T-helper 2 cell treated with Interferon-gamma antibody and Interleukin-4, amounts not matched to agents 100 ng/mL and 5 ng/mL, for 36 hours (primary cell): Measurements from ENCODE around the gene TTC21A. TPM values are rescaled to one million over a fixed set of nuclear protein-coding genes. Genes with fewer than 3 reads are reported as not detected.

Experiments used
- intact Hi-C: fragments of 100-400 bp; cut with micrococcal nuclease; formaldehyde crosslinking; loops from one replicate; pipeline ENCODE4 v1.15.1; 2023
- total RNA-seq: library from RNA; stranded (reverse); gene quantifications from 2 replicates; pipeline ENCODE4 v1.2.3, GENCODE V29; 2022

The TTC21A gene
- total RNA-seq, 1 donor from 2014 or later = 1.7 TPM

DNA sequence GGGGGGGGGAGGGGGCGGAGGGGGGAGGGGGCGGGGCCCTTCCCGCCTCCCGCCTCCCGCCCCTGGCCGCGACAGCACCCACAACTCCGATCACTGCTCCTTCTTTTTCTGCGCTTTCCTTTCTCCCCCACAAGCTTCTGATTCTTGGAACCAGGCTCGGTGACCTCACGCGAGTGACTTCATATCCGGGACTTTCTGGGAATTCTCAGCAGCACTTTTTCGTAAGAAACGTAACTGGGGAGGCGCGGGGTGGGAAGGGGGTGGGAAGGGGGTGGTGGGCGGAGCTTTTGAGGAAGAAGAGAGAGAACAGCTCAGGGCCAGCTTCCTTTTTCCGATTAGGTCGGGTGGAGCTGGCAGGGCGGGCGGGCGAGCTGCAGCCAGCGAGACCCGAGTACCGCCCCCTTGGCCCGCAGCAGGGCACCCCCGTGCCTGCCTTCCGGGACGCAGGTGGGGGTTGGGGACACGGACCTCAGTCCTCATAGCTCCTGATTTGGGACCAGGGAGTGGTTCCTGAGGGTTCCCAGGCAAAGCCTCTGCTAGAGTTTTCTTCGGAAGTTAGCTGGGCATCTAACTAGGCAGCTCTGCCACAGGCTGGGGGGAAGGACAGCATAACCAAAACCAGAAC, 70.3 kb downstream of the TTC21A start:
- intact Hi-C loops = no loop called here

DNA sequence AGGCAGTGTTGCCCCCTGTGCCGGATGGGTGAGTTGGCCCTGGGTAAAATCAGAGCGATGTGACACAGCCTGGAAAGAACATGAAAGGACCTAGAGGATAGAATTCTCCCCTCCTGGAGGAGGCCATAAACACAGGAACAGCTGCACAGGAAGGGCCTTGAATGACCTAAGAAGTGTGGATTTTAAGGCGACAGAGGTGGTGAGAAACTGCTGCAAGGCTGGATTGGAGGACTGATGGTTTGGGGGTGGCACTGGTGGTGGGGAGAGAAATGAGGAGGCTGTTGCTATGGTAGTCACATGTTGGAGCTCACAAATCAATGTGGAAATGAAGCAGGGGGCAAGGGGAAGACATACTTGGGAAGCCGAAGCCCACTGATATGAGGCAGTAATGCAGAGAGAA, 71.1 kb downstream of the TTC21A start:
- intact Hi-C loops = no loop called here

DNA sequence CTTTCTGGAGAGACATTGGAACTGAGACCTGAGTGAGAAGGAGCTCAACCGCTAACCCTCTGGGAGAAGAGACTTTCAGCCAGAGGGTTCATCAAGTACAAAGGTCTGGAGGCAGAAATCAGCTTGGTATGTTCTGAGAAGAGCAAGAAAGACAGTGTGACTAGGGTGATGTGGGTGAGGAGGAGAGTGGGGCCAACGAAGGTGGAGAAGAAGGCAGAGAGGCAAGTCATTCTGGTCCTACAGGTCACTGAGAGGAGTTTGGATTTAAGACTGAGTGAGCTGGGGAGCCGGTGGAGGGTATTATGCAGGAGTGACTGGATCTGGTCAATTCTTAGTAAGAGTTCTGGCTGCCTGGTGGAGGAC, 72.7 kb downstream of the TTC21A start:
- intact Hi-C loops = loop anchor here (1.0 to 5.0 kb wide), 4 partner anchors 73 to 226 kb away; partner anchors contain the start of genes GORASP1, RPSA, SCN11A and TTC21A

DNA sequence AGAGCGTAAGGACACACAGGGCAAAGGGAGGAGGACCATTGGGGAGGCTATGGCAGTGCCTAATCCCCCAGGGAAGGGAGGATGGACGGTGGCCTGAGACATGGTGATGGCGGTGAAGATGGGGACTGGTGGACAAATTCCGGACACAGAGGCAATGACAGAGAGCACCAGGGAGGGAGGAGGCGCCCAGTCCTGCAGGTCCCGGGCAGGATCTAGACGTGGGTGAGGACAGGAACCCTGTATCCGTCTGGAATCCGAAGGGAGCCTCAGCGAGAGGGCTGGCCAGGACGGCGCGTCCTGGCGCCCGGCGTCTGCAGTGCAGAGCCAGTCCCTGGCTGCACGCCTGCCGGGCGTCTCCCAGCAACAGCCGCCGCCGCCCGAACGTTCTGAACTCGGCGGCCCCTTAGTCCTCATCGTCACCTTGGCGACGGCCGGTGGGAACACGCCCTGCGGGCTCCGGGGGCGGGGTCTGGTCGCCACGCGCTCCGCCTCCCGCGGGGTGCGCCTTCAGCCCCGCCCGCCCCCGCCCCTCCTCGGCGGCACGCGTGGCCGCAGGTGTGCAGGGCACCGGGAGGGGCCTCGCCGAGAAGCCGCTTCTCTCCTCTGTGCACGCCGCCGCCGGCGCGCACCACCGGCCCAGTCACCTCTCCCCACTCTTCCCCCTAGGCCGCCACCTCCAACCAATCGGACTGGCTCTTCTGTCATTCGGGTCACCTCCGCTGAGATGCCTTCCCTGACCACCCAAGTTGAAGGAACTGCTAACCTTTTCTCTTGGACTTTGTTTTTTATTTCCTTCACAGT, 73.3 kb downstream of the TTC21A start:
- intact Hi-C loops = loop anchor here (1.0 to 5.0 kb wide), 4 partner anchors 74 to 226 kb away; partner anchors contain the start of genes GORASP1, RPSA, SCN11A and TTC21A

DNA sequence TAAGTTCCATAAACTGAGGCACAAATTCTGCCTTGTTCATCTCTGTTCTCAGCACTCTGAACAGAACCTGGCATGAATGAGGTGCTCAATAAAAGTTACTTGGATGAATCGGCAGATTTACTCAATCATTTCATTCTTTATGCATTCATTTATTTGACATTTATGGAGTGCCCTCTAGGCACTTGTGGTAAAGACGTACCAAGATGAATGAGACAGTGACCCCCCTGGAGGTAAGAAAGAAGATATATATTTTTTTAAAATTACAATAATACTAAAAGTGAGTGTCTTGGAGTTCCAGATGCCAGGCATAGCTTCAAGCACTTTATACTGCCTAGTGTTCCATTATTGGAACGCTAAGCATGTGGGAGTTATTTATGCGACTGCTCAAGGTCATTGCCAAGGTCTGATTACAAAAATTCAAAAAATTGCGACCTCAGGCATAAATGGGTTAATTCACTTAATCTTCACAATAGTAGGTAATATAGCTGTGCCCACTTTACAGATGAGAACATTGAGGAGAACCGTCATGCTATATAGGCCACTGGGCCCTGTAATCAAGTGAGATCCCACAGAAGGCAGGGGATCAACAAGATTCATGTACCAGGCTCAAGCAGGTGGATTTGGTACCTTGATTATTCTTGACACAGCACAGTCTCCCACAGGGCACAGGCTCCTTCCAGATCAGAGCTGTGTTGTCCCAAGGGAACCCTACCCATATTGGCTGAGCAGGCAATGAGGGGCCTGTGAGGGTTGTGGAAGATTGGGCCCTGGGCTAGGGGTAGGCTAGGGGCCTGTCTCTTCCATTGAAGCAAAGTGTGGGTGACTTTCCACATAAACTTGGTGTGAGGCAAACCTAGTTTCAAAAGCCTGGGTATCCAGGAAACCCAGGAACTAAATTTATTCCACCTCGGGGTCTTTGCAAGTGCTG, 74.2 kb downstream of the TTC21A start:
- intact Hi-C loops = loop anchor here (2.0 to 5.0 kb wide), 3 partner anchors 75 to 203 kb away; partner anchors contain the start of genes GORASP1, SCN11A, TTC21A and WDR48

DNA sequence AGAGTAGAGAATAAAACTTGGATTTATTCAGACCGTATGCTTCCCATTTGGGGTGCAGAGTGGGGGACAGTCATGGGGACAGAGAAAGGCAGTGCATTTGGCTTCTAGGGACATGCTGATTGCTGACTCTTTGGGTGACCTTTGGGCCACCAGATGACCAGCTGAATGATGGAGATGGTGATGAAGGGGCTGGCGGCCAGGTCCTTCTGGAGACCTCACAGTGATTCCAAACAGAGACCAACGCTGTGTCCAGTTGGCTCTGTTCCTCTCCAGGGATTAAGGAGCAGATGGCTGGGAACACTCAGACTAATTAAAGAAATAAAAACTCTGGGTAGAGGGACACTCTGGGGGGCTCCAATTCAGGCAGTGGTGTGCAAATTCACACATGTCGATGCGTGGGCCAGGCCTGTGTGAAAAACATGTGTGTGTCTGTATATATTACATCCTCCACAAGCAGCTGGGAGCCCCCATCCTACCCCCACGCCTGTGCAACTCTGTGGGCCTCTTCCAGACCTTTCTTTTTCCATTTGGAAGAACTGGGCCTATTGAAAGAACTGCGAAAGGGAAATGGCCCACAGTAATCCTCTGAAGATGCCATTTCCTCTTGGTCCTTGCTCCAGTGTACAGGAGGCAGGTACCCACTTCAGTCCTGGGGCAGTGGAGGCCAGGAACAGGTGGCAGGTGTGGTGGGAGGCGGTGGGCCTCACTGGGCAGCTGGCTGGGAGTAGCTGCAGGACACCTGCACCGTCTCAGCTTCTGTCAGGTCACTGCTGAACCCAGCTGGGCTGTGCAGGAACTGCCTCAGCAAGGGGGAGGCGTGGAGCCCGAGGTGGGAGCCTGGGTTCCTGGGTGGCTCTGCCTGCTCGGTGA, 76.0 kb downstream of the TTC21A start:
- intact Hi-C loops = loop anchor here (5.0 kb wide), 1 partner anchor 131 kb away; the partner anchor contains the start of genes SCN11A and WDR48

DNA sequence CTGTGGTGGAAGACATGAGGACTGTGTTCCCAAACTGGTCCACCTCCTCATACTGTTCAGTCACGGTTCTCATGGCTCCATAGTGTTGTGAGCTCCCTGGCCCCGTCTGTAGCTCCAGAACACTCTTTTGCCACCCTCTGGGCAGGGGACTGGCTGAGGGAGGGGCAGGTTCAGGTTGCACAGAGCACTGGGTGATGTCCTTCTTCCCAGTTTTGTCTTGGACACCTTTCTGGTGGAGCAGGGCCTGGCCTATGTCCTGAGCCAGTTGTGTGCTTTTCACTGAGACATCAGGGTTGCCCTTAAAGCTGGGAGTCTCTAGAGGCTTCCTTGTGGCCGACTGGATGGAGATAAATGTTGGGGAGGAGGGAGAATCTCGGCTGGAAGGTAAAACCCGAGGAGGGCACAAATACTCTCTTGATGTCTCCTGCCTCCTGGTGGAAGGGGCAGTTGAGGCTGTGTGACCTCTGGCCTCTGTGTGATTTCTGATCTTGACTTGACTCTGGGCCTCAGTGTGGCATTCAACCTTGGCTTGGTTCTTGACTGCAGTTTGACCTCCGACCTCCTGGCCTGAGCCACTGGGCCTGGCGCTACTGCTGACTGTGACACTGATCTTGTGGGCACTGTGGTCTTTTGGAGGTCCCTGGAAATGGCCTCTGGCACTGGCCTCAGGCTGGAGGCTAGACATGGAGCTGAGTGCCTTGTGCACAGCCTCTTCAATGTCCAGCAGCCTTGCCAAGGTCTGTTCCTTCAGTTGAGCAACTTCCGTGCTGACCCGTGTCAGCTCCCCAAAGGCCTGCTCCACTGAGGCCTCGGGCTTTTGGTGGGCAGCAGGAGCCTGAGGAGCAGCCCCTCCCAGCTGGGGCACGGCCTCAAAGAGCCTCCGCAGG, 76.8 kb downstream of the TTC21A start:
- intact Hi-C loops = loop anchor here (5.0 kb wide), 1 partner anchor 132 kb away; the partner anchor contains the start of genes SCN11A and WDR48

DNA sequence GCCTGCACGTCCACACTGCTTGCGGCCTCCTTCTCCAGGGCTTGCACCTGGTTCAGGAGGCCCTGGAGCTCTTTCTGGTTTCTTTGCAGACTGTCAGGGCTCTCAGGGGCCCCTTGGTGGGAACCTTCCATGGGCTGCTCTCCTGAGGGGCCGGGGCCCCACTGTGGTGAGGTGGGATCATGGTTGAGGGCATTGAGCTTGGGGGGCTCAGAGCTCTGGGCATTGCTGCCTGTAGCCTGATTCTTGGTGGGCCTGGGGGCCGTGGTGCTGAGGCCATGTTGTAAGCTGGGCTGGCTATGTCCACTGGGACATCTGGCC, 77.4 kb downstream of the TTC21A start:
- intact Hi-C loops = loop anchor here (5.0 kb wide), 1 partner anchor 133 kb away; the partner anchor contains the start of genes SCN11A and WDR48

DNA sequence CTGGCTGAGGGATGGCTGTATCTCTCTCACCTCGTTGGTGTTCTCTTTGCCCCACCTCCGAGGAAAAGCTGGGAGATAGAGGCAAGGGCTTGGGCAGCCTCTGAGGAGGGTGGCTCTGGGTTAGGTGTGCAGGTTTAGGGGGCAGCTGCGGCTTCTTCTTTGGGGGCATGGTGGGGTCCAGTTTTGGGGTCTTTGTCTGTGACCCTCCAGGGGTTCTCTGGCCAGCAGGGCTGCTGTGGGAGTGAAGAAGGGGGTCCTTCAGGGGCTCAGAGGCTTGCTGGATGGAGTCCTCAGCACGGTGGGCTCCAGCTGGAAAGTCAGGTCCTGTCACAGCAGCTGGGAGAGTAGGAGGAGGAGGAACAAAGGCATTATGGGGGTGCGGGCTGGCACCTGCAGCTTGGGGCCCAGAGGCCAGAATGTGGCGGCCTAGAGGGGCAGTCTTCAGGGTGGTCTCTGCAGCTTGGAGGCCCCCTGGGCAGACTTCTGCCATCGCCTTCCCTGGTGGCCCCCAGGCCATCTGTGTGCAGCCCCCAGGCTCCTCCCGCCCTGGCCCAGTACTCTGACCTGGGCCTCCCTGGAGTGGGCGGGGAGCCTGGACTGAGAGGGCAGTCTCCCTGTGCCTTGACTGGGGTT, 78.0 kb downstream of the TTC21A start:
- intact Hi-C loops = no loop called here

DNA sequence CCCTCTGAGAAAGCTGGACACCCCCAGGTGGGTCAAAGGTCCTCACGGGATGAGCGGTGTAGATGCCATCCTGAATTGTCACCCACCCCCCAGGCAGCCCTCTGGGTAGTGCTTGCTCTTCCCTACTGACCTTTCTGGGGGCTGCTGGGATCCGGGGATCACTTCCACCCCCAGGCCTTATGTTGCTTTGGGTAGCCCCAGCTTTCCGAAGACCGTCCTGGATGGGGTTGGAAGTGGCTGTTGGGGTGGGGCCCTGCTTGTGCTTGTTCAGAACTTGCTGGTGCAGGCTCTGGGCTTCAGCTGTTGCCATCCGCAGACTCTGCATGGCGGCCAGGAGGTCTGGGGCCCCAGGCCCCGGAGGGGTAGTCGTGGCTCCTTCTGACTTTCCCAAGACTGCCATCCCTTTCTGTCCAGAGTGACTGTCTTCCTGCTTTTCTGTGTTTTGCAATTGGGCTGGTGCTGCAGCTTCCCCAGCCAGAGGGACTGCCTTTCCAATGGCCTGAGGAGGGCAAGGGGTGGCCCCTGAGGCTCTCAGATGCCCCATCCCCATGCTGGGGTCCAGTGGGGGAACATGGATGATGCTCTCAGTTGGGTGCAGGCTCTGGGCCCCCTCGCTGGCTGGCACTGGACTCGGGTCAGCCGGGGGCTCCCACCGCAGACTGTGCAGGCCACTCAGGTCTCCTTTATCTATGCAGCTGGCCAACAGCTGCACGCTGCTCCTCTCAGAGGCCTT, 78.6 kb downstream of the TTC21A start:
- intact Hi-C loops = no loop called here

DNA sequence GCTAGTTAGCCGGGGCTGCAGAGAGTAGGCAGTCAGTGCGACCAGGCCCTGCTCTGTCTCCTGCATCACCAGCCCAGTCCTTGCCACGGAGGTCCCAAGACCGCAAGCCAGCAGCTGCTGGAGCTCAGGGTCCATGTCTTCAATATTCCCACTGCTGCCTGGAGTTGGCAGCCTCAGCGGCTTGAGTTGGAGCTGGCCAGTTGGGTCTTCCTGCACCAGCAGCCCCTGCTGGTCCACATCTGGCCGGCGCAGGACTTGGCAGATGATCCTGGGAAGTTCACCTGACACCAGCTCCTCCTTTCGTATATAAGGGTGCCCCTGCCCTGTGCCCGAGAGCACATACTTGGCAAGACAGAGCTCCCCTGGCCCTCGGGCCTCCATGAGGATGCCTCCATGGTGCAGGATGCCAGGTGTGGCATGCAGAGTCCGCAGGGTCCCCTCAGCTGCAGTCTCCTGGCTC, 79.2 kb downstream of the TTC21A start:
- intact Hi-C loops = no loop called here

DNA sequence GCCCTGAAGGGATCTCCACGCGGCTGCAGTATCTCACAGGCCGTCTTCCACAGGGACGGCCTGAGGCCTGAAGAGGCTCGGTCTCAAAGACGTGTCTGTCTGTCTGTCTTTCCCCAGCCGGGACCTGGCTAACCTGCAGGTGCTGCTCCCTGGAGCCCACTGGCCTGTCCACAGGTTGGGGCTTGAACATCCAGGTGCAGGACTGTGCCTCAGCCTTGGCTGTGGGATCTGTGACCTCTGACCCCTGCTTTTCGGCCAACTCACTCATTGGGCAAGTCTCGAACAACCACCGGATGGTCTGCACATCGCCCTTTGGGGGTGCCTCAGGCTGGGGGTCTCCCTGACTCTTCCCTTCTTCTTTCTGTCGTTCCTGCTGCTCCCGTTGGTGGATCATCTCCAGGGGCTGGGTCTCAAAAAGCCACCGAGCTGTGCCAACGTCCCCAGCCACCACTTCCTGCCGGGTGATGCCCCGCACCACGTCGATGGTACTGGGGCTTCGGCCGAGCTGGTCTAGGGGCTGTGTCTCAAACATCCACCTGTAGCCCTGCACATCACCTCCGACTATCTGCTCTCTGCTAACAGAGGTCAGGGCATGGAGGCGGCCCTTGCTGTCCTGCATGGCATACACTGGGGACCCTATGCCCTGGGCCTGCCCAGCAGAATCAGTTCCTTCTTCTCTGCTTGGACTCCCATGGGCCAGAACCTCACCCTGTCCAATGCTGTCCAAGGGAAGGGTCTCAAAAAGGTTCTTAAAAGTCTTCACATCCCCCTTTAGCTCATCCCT, 80.1 kb downstream of the TTC21A start:
- intact Hi-C loops = no loop called here

Other genes with a start within 250 kb of the TTC21A start
- 0.09 TPM in 1 of 2 replicates, not detected in the other for gene SCN11A, start 55.7 kb upstream of the TTC21A start, total RNA-seq
- 30.6 and 30.9 TPM in 2 replicates for gene WDR48, start 55.7 kb upstream of the TTC21A start, total RNA-seq
- gene GORASP1, start 53 bp upstream of the TTC21A start, total RNA-seq = 27.2 and 27.4 TPM in 2 replicates
- gene CSRNP1, start 45.9 kb downstream of the TTC21A start, total RNA-seq = 14.8 and 15.2 TPM in 2 replicates
- gene XIRP1, start 84.9 kb downstream of the TTC21A start, total RNA-seq = 0.11 and 0.14 TPM in 2 replicates
- 1.8 and 2.1 TPM in 2 replicates for gene CX3CR1, start 172.4 kb downstream of the TTC21A start, total RNA-seq
- 12.6 and 13.7 TPM in 2 replicates for gene CCR8, start 222.0 kb downstream of the TTC21A start, total RNA-seq